B cell (primary cell): ENCODE results near the gene PTPRT. TPM values are rescaled to one million over a fixed set of nuclear protein-coding genes. Genes with fewer than 3 reads are reported as not detected.

Experiments used
- ATAC-seq: fragments of 200-7000 bp; cut with Tn5 transposase; one replicate; pipeline ENCODE4 v1.10.0; 2021; ENCODE audit warnings: low read depth, mild to moderate bottlenecking, moderate number of reproducible peaks, moderate library complexity
- CTCF ChIA-PET: fragments of 350-600 bp; sonication (Branson Sonifier 250); formaldehyde crosslinking; loops from one replicate; lab custom pipeline; 2021; ENCODE audit warnings: antibody characterized with exemption, inconsistent platforms; lab: Charles Lee
- POLR2A ChIA-PET: fragments of 350-600 bp; sonication (Branson Sonifier 250); formaldehyde crosslinking; loops from one replicate; lab custom pipeline; 2021; ENCODE audit warnings: antibody characterized with exemption; lab: Charles Lee
- DNase-seq: peaks from one replicate; pipeline ENCODE4 v3.0.0; 2013
- H2AFZ ChIP-seq: 2 replicates; pipeline ENCODE4 v1.6.1; 2012; ENCODE audit warnings: mild to moderate bottlenecking, low read depth, low read length; ENCODE audit not compliant: insufficient read depth, poor library complexity, severe bottlenecking
- H3K27ac ChIP-seq, 2 donors: 1 replicate in 1 of 2; 2 replicates in 1 of 2; pipeline ENCODE4 v1.5.1; 2012 to 2013; ENCODE audit warnings: low read length in 2 of 2, mild to moderate bottlenecking in 2 of 2, moderate library complexity in 1 of 2
- H3K27me3 ChIP-seq, 4 experiments: fragments of 200-600 bp in 1 of 4; sonication (generic) in 1 of 4; replicated peaks in 1 of 4; 1 replicate in 2 of 4; 2 replicates in 2 of 4; pipeline versions ENCODE4 v1.6.1 to v1.7.0; 2013 to 2016; ENCODE audit warnings: low read length in 3 of 4, mild to moderate bottlenecking in 2 of 4, mixed read lengths in 1 of 4, moderate library complexity in 1 of 4; ENCODE audit not compliant: insufficient read depth in 4 of 4, control insufficient read depth in 3 of 4; ENCODE audit errors: control extremely low read depth in 1 of 4
- H3K36me3 ChIP-seq, 2 experiments: replicated peaks in 1 of 2; 1 replicate in 1 of 2; 2 replicates in 1 of 2; pipeline versions ENCODE4 v1.6.1 to v1.7.1; 2013; ENCODE audit warnings: low read length in 1 of 2; ENCODE audit not compliant: insufficient read depth in 2 of 2, control insufficient read depth in 1 of 2; ENCODE audit errors: control extremely low read depth in 1 of 2, extremely low read depth in 1 of 2
- H3K4me1 ChIP-seq, 2 donors: fragments of 200-600 bp in 1 of 2; sonication (generic) in 1 of 2; 1 replicate in 1 of 2; 2 replicates in 1 of 2; pipeline versions ENCODE4 v1.5.1 to v1.6.1; 2013 to 2017; ENCODE audit warnings: low read length in 2 of 2; ENCODE audit not compliant: control insufficient read depth in 2 of 2, insufficient read depth in 2 of 2
- H3K4me2 ChIP-seq: replicated peaks from 2 replicates; pipeline ENCODE3; 2012; ENCODE audit warnings: mild to moderate bottlenecking, low read depth, low read length; ENCODE audit not compliant: poor library complexity, severe bottlenecking
- H3K4me3 ChIP-seq, 5 experiments: fragments of 200-600 bp in 1 of 5; sonication (generic) in 1 of 5; 1 replicate in 3 of 5; 2 replicates in 2 of 5; pipeline versions ENCODE4 v1.5.1 to v1.7.0; 2011 to 2016; ENCODE audit warnings: low read length in 4 of 5, mild to moderate bottlenecking in 4 of 5, low read depth in 2 of 5, control low read depth in 1 of 5, moderate library complexity in 1 of 5; ENCODE audit not compliant: insufficient read depth in 1 of 5; ENCODE audit errors: control extremely low read depth in 1 of 5, extremely low read depth in 1 of 5
- H3K79me2 ChIP-seq: fragments of 200-600 bp; sonication (generic); one replicate; pipeline ENCODE4 v1.6.0; 2016; ENCODE audit warnings: low read length; ENCODE audit not compliant: control insufficient read depth, insufficient read depth
- H3K9ac ChIP-seq: fragments of 200-600 bp; sonication (generic); 2 replicates; pipeline ENCODE4 v1.6.1; 2017; ENCODE audit warnings: mild to moderate bottlenecking, low read length, moderate library complexity
- H3K9me3 ChIP-seq, 3 donors: one replicate each; pipeline versions ENCODE4 v1.6.1 to v1.7.1; 2013; ENCODE audit warnings: low read length in 2 of 3; ENCODE audit not compliant: control insufficient read depth in 2 of 3, insufficient read depth in 1 of 3; ENCODE audit errors: control extremely low read depth in 1 of 3
- H4K20me1 ChIP-seq: 2 replicates; pipeline ENCODE4 v1.6.0; 2012; ENCODE audit warnings: mild to moderate bottlenecking, low read length; ENCODE audit not compliant: insufficient read depth, control insufficient read depth, poor library complexity, severe bottlenecking
- H3K27ac Mint-ChIP-seq: one replicate; pipeline ENCODE4 v1.8.0; 2021; ENCODE audit warnings: mixed read lengths
- H3K27me3 Mint-ChIP-seq: one replicate; pipeline ENCODE4 v1.8.0; 2021; ENCODE audit warnings: mixed read lengths
- H3K4me1 Mint-ChIP-seq: one replicate; pipeline ENCODE4 v1.8.0; 2021; ENCODE audit warnings: mixed read lengths
- H3K4me3 Mint-ChIP-seq: one replicate; pipeline ENCODE4 v1.8.0; 2021; ENCODE audit warnings: mixed read lengths
- H3K9me3 Mint-ChIP-seq: one replicate; pipeline ENCODE4 v1.8.0; 2022; ENCODE audit warnings: mixed read lengths; ENCODE audit not compliant: insufficient read depth
- EZH2 ChIP-seq: IDR thresholded peaks from 2 replicates; pipeline ENCODE4 v1.6.1; 2012; ENCODE audit warnings: borderline replicate concordance, low read depth, mild to moderate bottlenecking, moderate library complexity, low read length; ENCODE audit not compliant: insufficient read depth, poor library complexity, severe bottlenecking
- WGBS: methylation state at CpG from one replicate; pipeline ENCODE4 v1.1.5; 2013; ENCODE audit warnings: missing lambda C conversion rate; ENCODE audit not compliant: insufficient coverage; 5-methylcytosine and 5-hydroxymethylcytosine counted together
- intact Hi-C: fragments of 100-400 bp; cut with micrococcal nuclease; formaldehyde crosslinking; loops from one replicate; pipeline ENCODE4 v1.10.0; 2022
- polyA plus RNA-seq: library from polyadenylated mRNA; depleted of rRNA; stranded (reverse); fragments of >200 nt; gene quantifications from 2 replicates; pipeline ENCODE4 v1.2.3, GENCODE V29; 2012
- total RNA-seq, 2 donors: library from RNA; stranded (reverse); fragments of 120-200 nt in 1 of 2; gene quantifications; 1 replicate in 1 of 2; 2 replicates in 1 of 2; pipeline versions ENCODE4 v1.2.3 to v1.2.4, GENCODE V29; 2013 to 2022
- TF ChIP-seq, protein P1 (sequence below): fragments of 200-600 bp; IDR thresholded peaks from one replicate; pipeline ENCODE4 v1.8.0; 2022; ENCODE audit warnings: antibody characterized with exemption, mild to moderate bottlenecking

PTPRT gene
- total and polyA plus RNA-seq, 2 donors (not counting 1 experiment from before 2014, with no cell fraction given): not detected

GRCh38 chr20:42790111-42790510 lies 399.6 kb downstream of the PTPRT start:
- no peaks in the 10 kb centered on the region for H3K4me1 Mint-ChIP-seq
- H3K9me3 Mint-ChIP-seq: no peaks in the 10 kb centered on the region
- Histone ChIP-seq H2AFZ (no peak overlapping the region), H3K4me3 (no peak overlapping the region), H4K20me1 (no peaks in the 10 kb centered on the region), H3K4me2 (no peak overlapping the region), H3K9ac (no peak overlapping the region), H3K27me3 (no peaks in the 10 kb centered on the region), H3K27ac (no peak overlapping the region), H3K9me3 (peaks cover 0 to 9% (median 0%) of the 10 kb centered on the region in 3 donors), H3K4me1 (no peaks in the 10 kb centered on the region), H3K79me2 (no peaks in the 10 kb centered on the region), H3K36me3 (no peaks in the 10 kb centered on the region)
- TF ChIP-seq, protein P1, sequence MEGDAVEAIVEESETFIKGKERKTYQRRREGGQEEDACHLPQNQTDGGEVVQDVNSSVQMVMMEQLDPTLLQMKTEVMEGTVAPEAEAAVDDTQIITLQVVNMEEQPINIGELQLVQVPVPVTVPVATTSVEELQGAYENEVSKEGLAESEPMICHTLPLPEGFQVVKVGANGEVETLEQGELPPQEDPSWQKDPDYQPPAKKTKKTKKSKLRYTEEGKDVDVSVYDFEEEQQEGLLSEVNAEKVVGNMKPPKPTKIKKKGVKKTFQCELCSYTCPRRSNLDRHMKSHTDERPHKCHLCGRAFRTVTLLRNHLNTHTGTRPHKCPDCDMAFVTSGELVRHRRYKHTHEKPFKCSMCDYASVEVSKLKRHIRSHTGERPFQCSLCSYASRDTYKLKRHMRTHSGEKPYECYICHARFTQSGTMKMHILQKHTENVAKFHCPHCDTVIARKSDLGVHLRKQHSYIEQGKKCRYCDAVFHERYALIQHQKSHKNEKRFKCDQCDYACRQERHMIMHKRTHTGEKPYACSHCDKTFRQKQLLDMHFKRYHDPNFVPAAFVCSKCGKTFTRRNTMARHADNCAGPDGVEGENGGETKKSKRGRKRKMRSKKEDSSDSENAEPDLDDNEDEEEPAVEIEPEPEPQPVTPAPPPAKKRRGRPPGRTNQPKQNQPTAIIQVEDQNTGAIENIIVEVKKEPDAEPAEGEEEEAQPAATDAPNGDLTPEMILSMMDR: no peak
- no peak for TF ChIP-seq EZH2
- 10% methylated on average over 2 of the region's 2 CpGs for WGBS
- POLR2A ChIA-PET: no interaction called here
- CTCF ChIA-PET: no interaction called here
- ATAC-seq (no peak), DNase-seq (no peak)
- no peaks in the 10 kb centered on the region for H3K27me3 Mint-ChIP-seq
- no peak overlapping the region for H3K4me3 Mint-ChIP-seq
- intact Hi-C loops: no loop called here
- H3K27ac Mint-ChIP-seq: no peak overlapping the region

DNA sequence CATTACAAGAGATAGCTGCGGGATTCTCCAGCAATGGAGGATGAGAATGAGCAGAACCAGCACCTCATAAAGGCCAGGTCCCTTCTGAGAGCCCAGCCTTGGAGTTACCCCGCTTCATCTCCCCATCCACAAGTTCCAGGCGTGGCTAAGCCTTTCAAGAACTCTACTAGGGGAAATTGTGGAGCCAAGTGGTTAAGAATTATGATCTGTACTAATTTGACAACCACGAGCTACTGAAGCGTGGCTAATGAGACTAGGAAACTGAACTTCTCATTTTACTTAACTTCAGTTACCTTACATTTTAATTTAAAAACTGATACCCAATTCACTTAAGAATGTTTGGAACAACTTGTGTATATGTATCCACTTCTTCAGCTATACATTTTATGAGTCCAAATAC lies 401.0 kb downstream of the PTPRT start:
- 80% methylated on average over 1 of the region's 5 CpGs for WGBS
- Histone ChIP-seq H3K27ac (no peak overlapping the region), H3K79me2 (no peaks in the 10 kb centered on the region), H3K4me3 (no peak overlapping the region), H2AFZ (no peak overlapping the region), H3K4me2 (no peak overlapping the region), H3K9me3 (peaks cover 0 to 6% (median 0%) of the 10 kb centered on the region in 3 donors), H3K36me3 (no peaks in the 10 kb centered on the region), H3K4me1 (no peaks in the 10 kb centered on the region), H4K20me1 (no peaks in the 10 kb centered on the region), H3K9ac (no peak overlapping the region), H3K27me3 (no peaks in the 10 kb centered on the region)
- ATAC-seq (no peak), DNase-seq (no peak)
- CTCF ChIA-PET: no interaction called here
- intact Hi-C loops: no loop called here
- Mint-ChIP-seq H3K27me3 (no peaks in the 10 kb centered on the region), H3K9me3 (no peaks in the 10 kb centered on the region), H3K4me3 (no peak overlapping the region), H3K4me1 (no peaks in the 10 kb centered on the region), H3K27ac (no peak overlapping the region)
- POLR2A ChIA-PET: no interaction called here
- TF ChIP-seq, protein P1: no peak
- no peak for TF ChIP-seq EZH2
